ENCODE results near the gene FBN1. TPM values are rescaled to one million over a fixed set of nuclear protein-coding genes. Genes with fewer than 3 reads are reported as not detected.

Gene FBN1
- total RNA-seq, 2 experiments from 2014 or later: 0.56 to 0.59 TPM

- Mint-ChIP-seq H3K27ac (no peak overlapping the region), H3K36me3 (ENCODE audit: low read depth) (no peaks in the 10 kb centered on the region), H3K27me3 (no peaks in the 10 kb centered on the region), H3K4me1 (no peaks in the 10 kb centered on the region), H3K9me3 (ENCODE audit: low read depth) (no peaks in the 10 kb centered on the region), H3K4me3 (no peak overlapping the region)
- CTCF ChIA-PET: interaction anchor here (1.4 kb wide), 1 partner anchor 8 kb away, joined by 3 read pairs; no protein-coding TSS in a partner anchor
- intact Hi-C loops (cut with DNase I, micrococcal nuclease): no loop called here
- no peak for DNase-seq
- POLR2A ChIA-PET: no interaction called here
- no peak for ATAC-seq
Measured at GRCh38 chr15:48427479-48427878, 218.0 kb downstream of the FBN1 start.

- ChIA-PET CTCF (no interaction called here), POLR2A (no interaction called here)
- Mint-ChIP-seq H3K4me3 (no peak overlapping the region), H3K9me3 (ENCODE audit: low read depth) (no peaks in the 10 kb centered on the region), H3K27ac (no peak overlapping the region), H3K4me1 (no peaks in the 10 kb centered on the region), H3K27me3 (no peaks in the 10 kb centered on the region), H3K36me3 (ENCODE audit: low read depth) (no peaks in the 10 kb centered on the region)
- no peak for DNase-seq
- intact Hi-C loops (cut with DNase I, micrococcal nuclease): no loop called here
- no peak for ATAC-seq
Measured at GRCh38 chr15:48426941-48427340, 218.6 kb downstream of the FBN1 start.

GRCh38 chr15:48426044-48426443 is 219.5 kb downstream of the FBN1 start:
- ChIA-PET POLR2A (no interaction called here), CTCF (interaction anchor here (1.0 kb wide), 1 partner anchor 35 kb away, joined by 3 read pairs; no protein-coding TSS in a partner anchor)
- H3K9me3 Mint-ChIP-seq (ENCODE audit: low read depth): no peaks in the 10 kb centered on the region
- H3K27ac Mint-ChIP-seq: no peak overlapping the region
- no peak overlapping the region for H3K4me3 Mint-ChIP-seq
- DNase-seq: no peak
- no peaks in the 10 kb centered on the region for H3K4me1 Mint-ChIP-seq
- intact Hi-C loops (cut with DNase I, micrococcal nuclease): no loop called here
- H3K27me3 Mint-ChIP-seq: no peaks in the 10 kb centered on the region
- no peaks in the 10 kb centered on the region for H3K36me3 Mint-ChIP-seq (ENCODE audit: low read depth)
- ATAC-seq: no peak

GRCh38 chr15:48425051-48425450 is 220.5 kb downstream of the FBN1 start:
- no peaks in the 10 kb centered on the region for H3K27me3 Mint-ChIP-seq
- intact Hi-C loops (cut with DNase I, micrococcal nuclease): no loop called here
- H3K27ac Mint-ChIP-seq: no peak overlapping the region
- no peak for DNase-seq
- no peaks in the 10 kb centered on the region for H3K9me3 Mint-ChIP-seq (ENCODE audit: low read depth)
- no peaks in the 10 kb centered on the region for H3K4me1 Mint-ChIP-seq
- H3K4me3 Mint-ChIP-seq: no peak overlapping the region
- no peaks in the 10 kb centered on the region for H3K36me3 Mint-ChIP-seq (ENCODE audit: low read depth)
- no peak for ATAC-seq
- ChIA-PET POLR2A (no interaction called here), CTCF (interaction anchor here (1.0 kb wide), 1 partner anchor 36 kb away, joined by 3 read pairs; no protein-coding TSS in a partner anchor)

- Mint-ChIP-seq H3K4me1 (no peaks in the 10 kb centered on the region), H3K36me3 (ENCODE audit: low read depth) (no peaks in the 10 kb centered on the region), H3K4me3 (no peak overlapping the region), H3K27me3 (no peaks in the 10 kb centered on the region), H3K27ac (no peak overlapping the region), H3K9me3 (ENCODE audit: low read depth) (no peaks in the 10 kb centered on the region)
- CTCF ChIA-PET: interaction anchor here (0.7 kb wide), 1 partner anchor 40 kb away, joined by 3 read pairs; no protein-coding TSS in a partner anchor
- DNase-seq (no peak), ATAC-seq (no peak)
- intact Hi-C loops (cut with DNase I, micrococcal nuclease): no loop called here
- POLR2A ChIA-PET: no interaction called here
Measured at GRCh38 chr15:48423896-48424475, 221.5 kb downstream of the FBN1 start.

GRCh38 chr15:48423342-48423741 is 222.2 kb downstream of the FBN1 start:
- H3K4me3 Mint-ChIP-seq: no peak overlapping the region
- intact Hi-C loops (cut with DNase I, micrococcal nuclease): no loop called here
- no peak for ATAC-seq
- H3K4me1 Mint-ChIP-seq: no peaks in the 10 kb centered on the region
- ChIA-PET POLR2A (no interaction called here), CTCF (no interaction called here)
- H3K9me3 Mint-ChIP-seq (ENCODE audit: low read depth): no peaks in the 10 kb centered on the region
- no peak overlapping the region for H3K27ac Mint-ChIP-seq
- no peak for DNase-seq
- H3K27me3 Mint-ChIP-seq: no peaks in the 10 kb centered on the region
- H3K36me3 Mint-ChIP-seq (ENCODE audit: low read depth): no peaks in the 10 kb centered on the region

GRCh38 chr15:48422401-48422800 is 223.1 kb downstream of the FBN1 start:
- intact Hi-C loops (cut with DNase I, micrococcal nuclease): no loop called here
- POLR2A ChIA-PET: no interaction called here

GRCh38 chr15:48421362-48421761 is 224.1 kb downstream of the FBN1 start:
- intact Hi-C loops (cut with DNase I, micrococcal nuclease): no loop called here
- H3K9me3 Mint-ChIP-seq (ENCODE audit: low read depth): no peaks in the 10 kb centered on the region
- no peak for ATAC-seq
- no peak for DNase-seq
- POLR2A ChIA-PET: no interaction called here
- H3K36me3 Mint-ChIP-seq (ENCODE audit: low read depth): no peaks in the 10 kb centered on the region
- no peaks in the 10 kb centered on the region for H3K27me3 Mint-ChIP-seq
- no peaks in the 10 kb centered on the region for H3K4me1 Mint-ChIP-seq
- H3K27ac Mint-ChIP-seq: no peak overlapping the region
- CTCF ChIA-PET: interaction anchor here (0.6 to 1.3 kb wide), 3 partner anchors 16 to 24 kb away, joined by 3 to 5 read pairs (median 4); no protein-coding TSS in a partner anchor
- no peak overlapping the region for H3K4me3 Mint-ChIP-seq

More at GRCh38 chr15:48422401-48422800, 223.1 kb downstream of the FBN1 start:
- Mint-ChIP-seq H3K36me3 (ENCODE audit: low read depth) (no peaks in the 10 kb centered on the region), H3K27me3 (no peaks in the 10 kb centered on the region), H3K4me3 (no peak overlapping the region), H3K4me1 (no peaks in the 10 kb centered on the region), H3K9me3 (ENCODE audit: low read depth) (no peaks in the 10 kb centered on the region), H3K27ac (no peak overlapping the region)
- CTCF ChIA-PET: interaction anchor here (1.3 kb wide), 1 partner anchor 17 kb away, joined by 4 read pairs; no protein-coding TSS in a partner anchor
- ATAC-seq: no peak
- no peak for DNase-seq

- no peak overlapping the region for H3K4me3 Mint-ChIP-seq
- H3K4me1 Mint-ChIP-seq: no peaks in the 10 kb centered on the region
Measured at GRCh38 chr15:48419896-48420295, 225.6 kb downstream of the FBN1 start.

GRCh38 chr15:48418343-48418742 is 227.2 kb downstream of the FBN1 start:
- no peak overlapping the region for H3K27ac Mint-ChIP-seq
- intact Hi-C loops (cut with DNase I, micrococcal nuclease): no loop called here
- ATAC-seq (no peak), DNase-seq (no peak)
- H3K4me3 Mint-ChIP-seq: no peak overlapping the region
- H3K27me3 Mint-ChIP-seq: no peaks in the 10 kb centered on the region
- no peaks in the 10 kb centered on the region for H3K9me3 Mint-ChIP-seq (ENCODE audit: low read depth)
- POLR2A ChIA-PET: no interaction called here
- no peaks in the 10 kb centered on the region for H3K4me1 Mint-ChIP-seq
- no peaks in the 10 kb centered on the region for H3K36me3 Mint-ChIP-seq (ENCODE audit: low read depth)
- CTCF ChIA-PET: no interaction called here

More at GRCh38 chr15:48419896-48420295, 225.6 kb downstream of the FBN1 start:
- POLR2A ChIA-PET: no interaction called here
- CTCF ChIA-PET: interaction anchor here (0.7 kb wide), 1 partner anchor 8 kb away, joined by 3 read pairs; no protein-coding TSS in a partner anchor
- ATAC-seq (no peak), DNase-seq (no peak)
- Mint-ChIP-seq H3K27me3 (no peaks in the 10 kb centered on the region), H3K36me3 (ENCODE audit: low read depth) (no peaks in the 10 kb centered on the region), H3K9me3 (ENCODE audit: low read depth) (no peaks in the 10 kb centered on the region), H3K27ac (no peak overlapping the region)
- intact Hi-C loops (cut with DNase I, micrococcal nuclease): no loop called here

- H3K27ac Mint-ChIP-seq: no peak overlapping the region
- POLR2A ChIA-PET: no interaction called here
- no peaks in the 10 kb centered on the region for H3K27me3 Mint-ChIP-seq
Measured at GRCh38 chr15:48416301-48416700, 229.2 kb downstream of the FBN1 start.

GRCh38 chr15:48415036-48415886 is 230.2 kb downstream of the FBN1 start:
- ATAC-seq (no peak), DNase-seq (no peak)
- POLR2A ChIA-PET: no interaction called here
- intact Hi-C loops (cut with DNase I, micrococcal nuclease): no loop called here
- no peak overlapping the region for H3K4me3 Mint-ChIP-seq
- H3K36me3 Mint-ChIP-seq (ENCODE audit: low read depth): no peaks in the 10 kb centered on the region
- H3K27ac Mint-ChIP-seq: peak overlapping the region; percentile 57
- H3K4me1 Mint-ChIP-seq: no peaks in the 10 kb centered on the region
- CTCF ChIA-PET: interaction anchor here (0.7 kb wide), 1 partner anchor 12 kb away, joined by 3 read pairs; no protein-coding TSS in a partner anchor
- no peaks in the 10 kb centered on the region for H3K9me3 Mint-ChIP-seq (ENCODE audit: low read depth)
- no peaks in the 10 kb centered on the region for H3K27me3 Mint-ChIP-seq

More at GRCh38 chr15:48416301-48416700, 229.2 kb downstream of the FBN1 start:
- no peak overlapping the region for H3K4me3 Mint-ChIP-seq
- CTCF ChIA-PET: interaction anchor here (0.7 to 1.1 kb wide), 2 partner anchors 9 to 13 kb away, joined by 3 read pairs; no protein-coding TSS in a partner anchor
- H3K36me3 Mint-ChIP-seq (ENCODE audit: low read depth): no peaks in the 10 kb centered on the region
- no peak for ATAC-seq
- no peaks in the 10 kb centered on the region for H3K4me1 Mint-ChIP-seq
- no peak for DNase-seq
- intact Hi-C loops (cut with DNase I, micrococcal nuclease): no loop called here
- H3K9me3 Mint-ChIP-seq (ENCODE audit: low read depth): no peaks in the 10 kb centered on the region

All from activated CD4-positive, alpha-beta T cell treated with anti-CD3 and anti-CD28 coated beads for 36 hours (primary cell).